ENCODE results near the gene ATE1.
"Not testable (repeated sequence)": the region's sequence is repeated elsewhere in the genome, so short reads cannot be mapped to it uniquely, and the experiment has no call there.

Gene ATE1

DNA sequence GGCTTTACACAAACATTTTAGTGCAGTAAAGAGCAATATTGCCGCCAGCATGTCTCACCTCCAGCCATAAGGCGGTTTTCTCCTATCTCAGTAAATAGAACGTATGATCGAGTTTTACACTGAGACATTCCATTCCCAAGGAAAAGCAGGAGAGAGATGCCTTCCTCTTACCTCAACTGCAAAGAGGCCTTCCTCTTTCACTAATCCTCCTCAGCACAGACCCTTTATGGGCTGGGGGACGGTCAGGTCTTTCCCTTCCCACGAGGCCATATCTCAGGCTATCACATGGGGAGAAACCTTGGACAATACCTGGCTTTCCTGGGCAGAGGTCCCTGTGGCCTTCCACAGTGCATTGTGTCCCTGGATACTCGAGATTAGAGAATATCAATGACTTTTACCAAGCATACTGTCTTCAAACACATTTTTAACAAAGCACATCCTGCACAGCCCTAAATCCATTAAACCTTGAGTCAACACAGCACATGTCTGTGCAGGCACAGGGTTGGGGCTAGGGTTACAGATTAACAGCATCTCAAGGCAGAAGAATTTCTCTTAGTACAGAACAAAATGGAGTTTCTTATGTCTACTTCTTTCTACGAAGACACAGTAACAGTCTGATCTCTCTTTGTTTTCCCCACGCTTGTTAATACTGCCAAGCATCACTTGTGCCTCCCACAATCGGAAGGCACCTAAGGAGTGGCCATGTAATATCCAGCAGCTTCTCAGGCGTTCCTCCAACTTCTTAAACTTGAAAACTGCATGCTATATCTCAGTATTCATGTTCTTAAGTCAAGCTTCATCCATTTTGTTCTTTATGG is 2.6 kb upstream of the ATE1 start:
- not testable (repeated sequence) for DNase-seq (ENCODE audit: low spot score)

DNA sequence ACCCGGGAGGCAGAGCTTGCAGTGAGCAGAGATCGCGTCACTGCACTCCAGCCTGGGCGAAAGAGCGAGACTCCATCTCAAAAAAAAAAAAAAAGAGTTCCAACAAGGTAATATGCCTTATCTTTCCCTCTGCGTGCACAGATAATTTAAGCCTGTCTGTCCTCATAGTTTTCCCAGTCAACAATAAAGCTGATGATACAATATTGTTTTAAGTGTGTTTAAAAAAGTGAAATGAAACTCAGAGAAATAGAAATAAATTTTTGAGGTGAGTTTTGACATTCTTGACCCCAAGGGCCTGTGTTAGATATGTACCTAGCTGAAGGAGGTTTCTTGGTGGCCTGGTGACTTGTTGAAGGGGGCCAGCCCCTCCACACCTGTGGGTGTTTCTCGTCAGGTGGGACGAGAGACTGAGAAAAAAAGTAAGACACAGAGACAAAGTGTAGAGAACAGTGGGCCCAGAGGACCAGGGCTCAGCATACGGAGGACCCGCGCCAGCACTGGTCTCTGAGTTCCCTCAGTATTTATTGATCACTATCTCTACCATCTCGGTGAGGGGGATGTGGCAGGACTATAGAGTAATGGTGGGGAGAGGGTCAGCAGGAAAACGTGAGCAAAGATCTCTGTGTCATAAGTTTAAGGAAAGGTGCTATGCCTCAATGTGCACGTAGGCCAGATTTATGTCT is 1.9 kb upstream of the ATE1 start:
- not testable (repeated sequence) for DNase-seq (ENCODE audit: low spot score)

- DNase-seq (ENCODE audit: low spot score), result no peak
Observed at GRCh38 chr10:121928528-121928884, 675 bp upstream of the ATE1 start.

DNA sequence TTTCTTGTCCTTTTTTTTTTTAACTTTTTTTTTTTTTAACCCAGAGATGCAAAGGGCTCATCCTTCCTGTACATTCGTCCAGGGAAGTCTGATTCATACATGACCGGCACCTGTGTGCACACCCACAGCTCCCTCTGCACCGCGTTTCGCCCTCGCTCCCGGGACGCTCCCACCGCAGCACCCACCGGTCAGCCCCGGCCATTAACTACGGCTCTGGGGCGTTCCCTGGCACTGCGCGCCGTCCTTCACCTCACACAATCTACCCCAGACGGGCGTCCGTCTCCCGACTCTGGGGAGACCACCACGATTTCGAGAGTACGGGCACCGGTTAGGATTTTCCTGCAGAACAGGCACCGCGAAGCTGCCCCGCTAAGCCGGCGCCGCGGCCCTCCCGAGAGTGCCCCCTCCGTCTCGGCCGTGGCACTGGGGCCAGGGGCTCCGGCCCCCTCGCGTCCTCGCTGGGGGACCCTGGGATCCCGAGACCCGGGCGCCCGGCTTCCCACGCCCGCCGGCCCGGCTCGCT is 452 bp downstream of the ATE1 start:
- DNase-seq (ENCODE audit: low spot score), result peak; percentile 82

DNA sequence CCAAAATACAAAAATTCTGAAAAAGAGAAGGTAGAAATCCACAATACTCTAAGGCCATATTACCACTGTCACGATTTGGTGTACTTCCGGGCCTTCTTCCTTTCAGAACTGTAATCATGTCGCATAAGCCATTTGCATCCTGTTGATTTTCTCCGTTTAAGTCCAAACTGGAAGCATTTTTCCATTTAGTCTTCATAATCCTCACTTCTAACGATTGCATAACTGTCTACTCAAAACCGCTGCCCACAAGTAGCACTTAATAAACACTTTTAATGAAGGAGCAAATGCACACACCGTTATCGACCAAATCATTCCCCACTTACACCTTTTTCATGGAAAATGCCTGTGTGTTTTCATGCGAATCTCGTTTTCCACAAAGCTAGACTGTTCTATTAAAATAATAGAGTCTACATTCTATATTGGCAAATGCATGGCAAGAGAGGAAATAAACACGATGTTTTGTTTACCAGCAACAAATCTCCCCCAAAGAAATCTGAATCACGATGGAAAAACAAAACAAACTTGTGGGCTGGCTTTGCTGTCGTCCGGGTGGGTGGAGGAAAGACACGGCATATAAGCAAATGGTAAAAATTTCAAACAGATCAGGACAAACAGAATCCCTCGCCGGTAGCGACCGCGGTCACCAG is 1.0 kb downstream of the ATE1 start:
- peak; percentile 17 for DNase-seq (ENCODE audit: low spot score)

- no peak for DNase-seq (ENCODE audit: low spot score)
Observed at GRCh38 chr10:121926157-121926556, 1.7 kb downstream of the ATE1 start.

- no peak for DNase-seq (ENCODE audit: low spot score)
Observed at GRCh38 chr10:121921238-121921931, 6.4 kb downstream of the ATE1 start.

GRCh38 chr10:121919666-121920065 is 8.2 kb downstream of the ATE1 start:
- DNase-seq (ENCODE audit: low spot score), result no peak

DNA sequence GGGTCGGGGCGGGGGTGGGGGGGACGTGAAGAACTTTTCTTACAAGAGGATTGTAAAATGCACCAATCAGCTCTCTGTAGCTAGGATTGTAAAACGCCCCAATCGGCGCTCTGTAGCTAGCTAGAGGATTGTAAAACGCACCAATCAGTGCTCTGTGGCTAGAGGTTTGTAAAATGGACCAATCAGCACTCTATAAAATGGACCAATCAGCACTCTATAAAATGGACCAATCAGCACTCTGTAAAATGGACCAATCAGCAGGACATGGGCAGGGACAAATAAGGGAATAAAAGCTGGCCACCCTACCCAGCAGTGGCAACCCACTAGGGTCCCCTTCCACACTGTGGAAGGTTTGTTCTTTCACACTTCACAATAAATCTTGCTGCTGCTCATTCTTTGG is 9.0 kb downstream of the ATE1 start:
- DNase-seq (ENCODE audit: low spot score), result not testable (repeated sequence)

DNA sequence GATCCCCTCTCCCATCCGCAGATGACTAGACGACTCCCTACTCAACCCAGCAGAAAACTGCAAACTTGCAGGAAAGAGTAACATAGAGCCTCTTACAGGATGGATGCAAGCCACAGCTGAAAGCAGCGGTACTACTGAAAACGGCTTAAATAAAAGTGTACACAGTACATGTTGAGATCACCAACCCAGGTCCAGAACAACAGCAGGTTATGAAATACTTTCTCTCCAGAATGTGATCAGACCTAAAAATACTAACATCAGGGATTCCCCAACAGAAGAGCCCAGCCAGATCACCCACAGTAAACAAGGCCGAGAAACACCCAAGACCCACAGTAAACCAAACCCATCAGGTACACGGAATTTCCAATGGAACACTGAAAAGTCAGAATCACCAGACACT is 13.2 kb downstream of the ATE1 start:
- no peak for DNase-seq (ENCODE audit: low spot score)

DNA sequence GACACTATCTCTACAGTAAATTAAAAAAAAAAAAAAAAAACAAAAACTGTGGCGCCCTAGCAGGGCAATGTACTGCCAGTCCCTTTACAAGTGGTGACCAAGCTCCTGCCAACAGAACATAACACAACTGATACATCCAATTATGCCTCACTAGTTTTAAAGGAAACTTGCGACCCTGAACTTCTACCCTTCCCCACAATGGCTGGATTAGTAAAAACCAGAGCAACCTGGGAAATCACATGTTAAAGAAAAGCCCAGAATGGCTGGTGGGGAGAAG is 16.5 kb downstream of the ATE1 start:
- no peak for DNase-seq (ENCODE audit: low spot score)

DNA sequence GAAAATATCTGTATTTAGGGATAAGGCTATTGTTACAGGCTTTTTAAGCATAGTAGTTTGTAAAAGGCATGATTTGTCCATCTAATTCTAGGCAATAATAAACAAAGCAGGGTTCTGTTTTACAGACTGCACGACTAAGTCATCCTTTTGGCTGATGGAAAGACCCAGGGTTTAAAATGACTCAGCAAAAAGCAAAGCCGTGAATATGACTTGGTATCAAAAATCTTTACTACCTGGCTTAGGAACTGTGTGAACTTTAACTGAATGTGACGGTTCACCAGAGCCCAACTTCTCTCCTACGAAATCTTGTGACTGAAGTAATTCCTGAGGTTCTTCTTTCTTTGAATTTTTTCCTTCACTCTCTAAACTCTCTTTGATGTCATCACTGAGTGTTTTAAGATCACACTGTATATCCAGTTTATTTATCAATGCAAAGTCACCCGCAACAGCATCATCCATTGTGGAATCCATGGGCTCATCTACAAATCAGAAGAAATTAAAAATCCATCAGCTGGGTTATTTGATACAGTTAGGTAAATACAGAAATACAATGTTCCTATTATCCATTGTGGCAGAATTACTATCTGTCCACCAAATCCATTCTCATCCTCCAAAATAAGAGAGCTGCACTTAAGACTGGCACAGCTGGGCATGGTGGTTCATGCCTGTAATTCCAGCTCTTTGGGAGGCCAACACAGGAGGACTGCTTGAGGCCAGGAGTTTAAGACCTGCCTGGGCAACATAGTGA is 17.0 kb downstream of the ATE1 start:
- no peak for DNase-seq (ENCODE audit: low spot score)

DNA sequence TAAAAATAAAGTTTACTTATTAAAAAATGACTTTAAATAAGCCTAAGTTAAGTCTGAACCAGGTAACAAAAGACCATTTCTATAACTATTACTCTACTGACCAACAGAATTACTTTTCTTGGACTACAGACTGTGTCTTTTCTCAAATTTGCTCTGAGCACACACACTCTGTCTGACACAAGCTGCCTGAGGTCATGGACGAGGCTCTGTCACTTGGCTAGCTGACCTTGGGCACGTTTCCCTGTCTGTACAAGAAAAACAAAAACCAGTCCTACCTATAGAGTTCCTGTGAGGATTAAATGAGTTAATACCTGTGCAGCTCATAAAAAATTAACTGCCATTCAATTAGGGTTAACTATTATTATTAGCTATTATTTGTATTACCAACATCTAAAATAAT is 22.9 kb downstream of the ATE1 start:
- DNase-seq (ENCODE audit: low spot score), result no peak

GRCh38 chr10:121900443-121901174 is 27.2 kb downstream of the ATE1 start:
- DNase-seq (ENCODE audit: low spot score), result peak; percentile 50

DNA sequence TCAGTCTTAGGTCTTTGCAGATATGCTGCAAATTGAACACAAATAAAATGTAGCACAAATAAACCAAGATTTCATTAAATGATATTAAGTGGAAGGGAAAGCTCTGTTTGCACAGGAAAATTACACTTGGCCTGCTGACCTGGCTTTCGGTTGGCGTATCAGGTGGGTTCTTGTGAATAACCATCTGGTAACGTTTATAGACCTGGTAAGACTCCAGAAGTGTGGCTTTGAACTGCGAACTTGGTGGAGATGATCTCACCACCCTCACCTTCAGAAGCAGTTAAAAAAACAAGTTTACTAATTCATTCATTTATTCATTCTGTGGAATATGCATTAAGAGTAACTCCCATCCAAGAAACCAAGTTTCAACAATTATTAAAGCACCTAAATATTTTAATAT is 28.1 kb downstream of the ATE1 start:
- DNase-seq (ENCODE audit: low spot score), result no peak

DNA sequence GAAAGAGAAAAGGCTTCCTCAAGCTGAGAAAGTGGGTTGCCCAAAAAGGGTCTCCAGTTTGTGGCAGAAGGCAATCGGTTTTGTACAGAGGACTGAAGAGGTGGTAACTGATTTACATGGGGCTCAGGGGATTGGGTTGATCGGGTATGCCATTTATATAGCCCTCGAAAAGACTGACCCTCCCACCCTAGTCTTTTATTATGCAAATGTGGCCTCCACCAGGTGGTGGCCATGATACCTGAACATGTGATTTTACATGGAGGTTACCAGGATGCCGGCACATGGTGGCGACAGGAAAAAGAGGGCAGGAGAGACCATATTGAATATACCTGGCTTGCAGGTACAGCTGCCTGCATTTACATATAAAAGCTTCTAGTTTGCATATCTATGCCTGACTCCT is 36.7 kb downstream of the ATE1 start:
- DNase-seq (ENCODE audit: low spot score), result no peak

DNA sequence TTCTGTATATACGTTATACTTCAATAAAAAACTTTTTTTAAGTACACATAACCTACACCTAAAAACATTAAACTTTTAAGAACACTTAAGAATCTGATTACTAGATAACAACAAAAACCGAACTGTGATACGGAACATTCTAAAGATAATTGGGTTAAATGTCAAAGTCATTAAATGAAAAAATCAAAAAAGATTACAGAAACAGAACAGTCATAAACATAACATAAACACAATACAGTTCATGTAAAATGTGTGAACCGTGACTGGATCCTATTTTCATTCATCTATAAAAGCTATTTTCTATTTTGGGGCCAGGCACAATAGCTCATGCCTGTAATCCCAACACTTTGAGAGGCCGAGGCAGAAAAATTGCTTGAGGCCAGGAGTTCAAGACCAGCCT is 38.6 kb downstream of the ATE1 start:
- DNase-seq (ENCODE audit: low spot score), result no peak

GRCh38 chr10:121886997-121887622 is 40.7 kb downstream of the ATE1 start:
- peak; percentile 32 for DNase-seq (ENCODE audit: low spot score)

DNA sequence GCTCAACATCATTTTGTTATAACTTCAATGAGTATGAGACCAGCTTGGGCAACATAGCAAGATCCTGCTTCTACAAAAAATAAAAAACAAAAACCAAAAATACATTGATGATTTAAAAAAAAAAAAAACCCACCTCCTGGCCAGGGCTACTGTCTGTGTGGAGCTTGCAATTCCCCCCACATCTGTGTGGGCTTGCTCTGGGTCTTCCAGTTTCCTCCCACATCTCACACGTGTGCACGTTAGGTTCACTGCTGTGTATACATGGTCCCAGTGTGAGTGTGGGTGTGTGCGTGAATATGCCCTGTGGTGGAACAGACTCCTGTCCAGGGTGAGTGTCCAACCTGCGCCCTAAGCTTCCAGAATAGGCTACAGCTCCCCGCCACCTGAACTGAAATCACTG is 41.6 kb downstream of the ATE1 start:
- no peak for DNase-seq (ENCODE audit: low spot score)

GRCh38 chr10:121880895-121881294 is 46.9 kb downstream of the ATE1 start:
- no peak for DNase-seq (ENCODE audit: low spot score)

DNA sequence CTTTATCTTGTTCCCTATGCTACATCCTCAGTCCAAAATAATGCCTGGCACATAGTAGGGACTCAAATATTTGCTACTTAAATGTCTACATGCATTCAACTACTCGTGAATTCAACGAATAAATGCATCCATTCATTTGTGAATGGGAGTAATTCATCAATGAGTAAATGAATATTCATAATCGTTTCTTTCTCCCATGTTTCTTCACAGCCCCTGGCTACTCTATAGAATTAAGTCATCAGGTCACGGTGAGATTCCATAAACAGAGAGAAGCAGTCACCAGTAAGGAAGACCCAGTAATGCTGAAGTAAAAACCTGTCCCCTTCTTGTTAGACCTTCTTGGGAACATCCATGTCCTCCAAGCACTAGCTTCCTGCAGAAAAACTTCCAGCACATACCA is 48.4 kb downstream of the ATE1 start:
- no peak for DNase-seq (ENCODE audit: low spot score)

Measured in SW480 (cell line).